Activated CD8-positive, alpha-beta memory T cell treated with anti-CD3 and anti-CD28 coated beads for 1 hour (primary cell): ENCODE data around the gene TLR4.

Source experiments
- DNase-seq, 2 donors: peaks; one replicate each; pipeline ENCODE4 v3.0.0-alpha.2; 2020; ENCODE audit warnings: low read depth in 1 of 2; ENCODE audit errors: extremely low read depth in 1 of 2

The TLR4 gene

DNA sequence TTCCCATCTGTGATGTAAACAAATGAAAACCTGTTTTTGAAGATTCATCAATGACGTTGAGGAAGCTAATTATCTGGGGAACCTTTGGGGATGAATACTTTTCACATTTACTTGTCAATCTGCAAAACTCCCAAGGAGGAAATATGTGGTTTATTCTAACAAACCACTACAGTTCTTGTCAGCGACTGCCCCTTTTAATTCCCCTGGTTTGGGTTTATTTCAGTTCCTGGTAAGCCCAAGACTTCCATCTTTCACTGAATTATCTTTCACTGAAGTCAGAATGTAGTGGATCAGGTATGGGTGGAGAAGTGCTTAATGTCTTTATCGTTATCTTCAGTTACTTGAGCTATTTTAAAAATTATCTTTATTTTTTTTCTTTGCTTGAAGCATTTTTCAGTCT is 40.2 kb downstream of the TLR4 start:
- DNase-seq = no peak

GRCh38 chr9:117744856-117745389 is 40.7 kb downstream of the TLR4 start:
- no peak for DNase-seq

- DNase-seq = no peak
Measured at GRCh38 chr9:117745598-117745997, 41.4 kb downstream of the TLR4 start.

GRCh38 chr9:117746263-117746662 is 42.1 kb downstream of the TLR4 start:
- no peak for DNase-seq

DNA sequence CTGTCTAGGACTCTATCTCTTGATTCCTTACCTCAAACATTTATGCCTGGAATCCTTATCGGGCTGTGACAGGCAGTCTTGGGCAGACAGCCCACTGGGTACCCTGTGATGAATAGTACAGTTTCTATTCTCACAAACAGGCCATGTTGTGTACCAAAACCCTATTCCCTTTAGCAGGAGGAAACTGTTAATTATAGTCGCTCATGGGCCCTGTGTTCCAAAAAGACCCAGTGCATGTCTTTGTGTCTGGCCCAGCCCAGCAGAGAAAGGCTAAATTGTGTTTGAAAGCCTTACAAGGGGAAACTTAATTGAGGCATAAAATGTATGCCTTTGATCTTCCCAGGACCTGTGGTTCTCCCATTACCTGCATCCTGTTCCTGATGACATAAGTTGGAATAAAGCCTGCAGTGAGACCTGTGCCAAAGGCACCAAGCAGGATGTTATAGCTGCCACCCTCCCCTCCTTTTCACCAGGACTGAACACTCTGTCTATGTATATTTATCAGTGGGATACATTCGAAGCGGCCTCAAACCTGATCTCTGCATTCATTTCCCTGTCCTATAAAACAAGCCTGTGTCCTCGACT is 43.3 kb downstream of the TLR4 start:
- no peak for DNase-seq

- DNase-seq = no peak
Measured at GRCh38 chr9:117750401-117750800, 46.2 kb downstream of the TLR4 start.

DNA sequence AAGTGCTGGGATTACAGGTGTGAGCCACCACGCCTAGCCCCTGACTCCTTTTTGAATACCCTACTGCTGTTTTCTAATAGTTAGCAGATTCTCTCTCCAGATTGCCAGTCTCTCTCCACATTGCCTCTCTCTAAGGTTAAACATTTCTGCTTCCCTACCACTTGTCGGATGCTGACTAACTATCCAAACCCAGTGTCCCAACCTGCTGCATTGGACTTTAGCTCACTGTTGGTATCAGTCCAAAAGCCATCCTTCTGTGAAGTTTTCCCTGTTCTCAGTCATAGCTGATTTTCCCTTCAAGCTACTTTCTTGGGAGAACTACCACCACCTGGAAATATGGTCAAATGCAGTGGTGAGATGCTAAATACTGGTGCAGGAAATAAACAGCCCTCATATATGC is 48.7 kb downstream of the TLR4 start:
- DNase-seq = no peak

DNA sequence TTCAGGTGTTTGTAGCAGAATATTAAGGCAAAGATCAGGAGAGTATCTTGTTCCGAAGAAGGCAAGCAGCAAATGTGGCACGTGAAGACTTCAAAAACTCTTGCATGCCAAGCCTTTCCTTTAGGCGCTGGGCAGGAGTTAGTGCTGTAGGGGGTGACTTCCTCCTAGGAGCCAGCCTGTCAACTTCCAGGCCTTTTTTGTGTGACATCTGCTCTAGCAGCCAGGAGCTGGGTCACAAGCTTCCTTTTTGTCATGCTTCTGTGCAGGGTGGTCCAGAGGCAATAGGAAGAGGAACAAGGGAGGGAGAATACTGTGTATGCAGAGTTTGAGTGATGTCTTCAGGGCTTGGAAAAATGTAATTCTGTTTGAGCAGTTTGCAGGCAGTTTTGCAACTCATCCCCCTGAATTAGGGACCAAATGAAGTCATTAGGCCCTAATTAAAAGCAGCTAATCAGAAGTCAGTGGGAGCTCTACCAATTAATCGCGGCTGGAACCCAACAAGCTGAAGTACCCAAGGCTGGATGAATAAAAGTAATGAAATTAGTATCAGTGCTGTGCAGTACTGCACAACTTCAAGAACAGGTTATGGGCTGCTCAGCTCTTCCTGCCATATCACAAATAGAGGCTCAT is 53.5 kb downstream of the TLR4 start:
- DNase-seq = no peak

DNA sequence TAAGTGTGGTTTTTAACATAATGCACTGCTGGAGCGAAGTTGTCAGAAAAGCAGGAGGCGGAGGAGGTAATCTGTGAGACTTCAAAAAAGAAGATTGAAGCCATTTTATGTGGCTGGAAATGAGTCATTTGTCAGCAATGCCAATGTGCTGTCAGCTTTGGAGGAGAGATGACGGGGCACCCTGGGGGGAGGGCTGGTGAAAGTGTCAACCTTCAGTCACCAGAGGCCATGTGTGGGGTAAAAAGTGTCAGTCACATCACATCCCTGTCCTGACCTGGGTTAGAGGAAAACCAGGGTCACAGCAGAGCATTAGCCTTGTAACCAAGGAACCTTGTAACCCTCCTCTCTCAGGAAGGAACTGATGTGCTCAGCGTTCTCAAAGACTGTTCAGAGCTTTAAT is 59.1 kb downstream of the TLR4 start:
- no peak for DNase-seq

DNA sequence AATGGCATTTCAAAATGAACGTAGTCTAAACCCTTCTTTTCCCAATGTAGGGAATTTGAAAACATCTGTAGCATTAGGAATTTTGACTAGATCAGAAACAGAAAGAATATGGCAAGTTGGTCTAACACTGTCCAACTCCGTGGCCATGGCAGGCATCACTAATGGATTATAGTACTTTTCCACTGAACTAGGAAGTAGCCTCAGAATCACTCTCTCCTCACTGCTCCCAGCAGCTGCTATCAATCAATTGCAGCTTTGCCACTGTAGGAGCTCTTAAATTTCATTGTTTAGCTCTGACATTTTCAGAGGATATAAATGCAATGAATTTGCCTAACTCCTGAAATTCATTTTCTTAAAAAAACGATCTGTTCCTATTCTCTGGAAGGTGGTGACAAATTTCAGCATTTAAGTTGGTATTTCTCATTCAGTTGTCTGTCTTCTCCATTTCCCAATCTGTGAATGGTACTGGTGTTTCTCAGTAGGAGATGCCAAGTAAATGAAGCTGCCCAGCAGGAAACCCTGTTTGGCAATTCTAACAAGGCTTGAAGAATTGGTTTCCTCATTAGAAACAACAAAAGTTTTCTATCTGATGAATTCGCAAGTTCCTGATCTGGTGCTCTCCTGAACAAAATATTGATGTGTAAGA is 64.7 kb downstream of the TLR4 start:
- DNase-seq = no peak

DNA sequence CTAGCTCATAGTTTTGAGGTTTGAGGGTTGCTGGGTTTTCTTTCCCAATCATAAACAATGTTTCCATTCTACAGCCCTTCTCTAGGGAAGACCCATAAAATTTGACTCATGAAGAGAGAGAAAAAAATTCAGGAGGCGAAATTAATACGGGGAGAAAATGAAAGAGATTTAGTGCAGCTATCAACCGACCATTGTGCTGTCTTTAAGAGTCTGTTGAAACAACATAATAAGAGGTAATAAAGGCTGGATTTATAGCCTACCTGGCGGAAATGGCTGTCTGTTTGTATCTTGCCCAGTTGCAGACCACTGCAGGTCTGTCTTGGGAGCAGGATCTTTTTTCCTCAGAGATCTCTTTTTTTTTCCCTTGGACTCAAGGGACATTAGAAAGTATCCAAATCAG is 66.9 kb downstream of the TLR4 start:
- no peak for DNase-seq

DNA sequence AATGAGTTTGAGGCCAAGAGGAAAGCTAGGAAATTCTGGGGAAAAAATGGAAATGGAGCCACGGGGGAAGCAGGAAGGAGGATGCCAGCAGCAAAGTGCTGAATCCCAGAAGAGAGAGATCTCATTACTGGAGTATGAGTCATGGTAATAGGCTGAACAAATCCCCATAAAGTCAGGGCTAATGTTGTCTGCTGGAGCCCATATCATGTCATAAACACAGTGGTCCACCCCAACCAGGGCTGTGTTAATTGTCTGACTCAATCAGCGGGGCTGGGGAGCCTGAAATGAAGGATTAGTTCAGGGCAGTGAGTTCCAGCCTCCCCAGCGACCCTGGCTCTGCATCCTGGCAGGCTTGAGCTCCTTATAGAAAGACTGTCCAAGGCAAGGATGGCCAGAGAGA is 68.8 kb downstream of the TLR4 start:
- no peak for DNase-seq
